CD14-positive monocyte (primary cell): ENCODE measurements around the gene TTC21A. TPM values are rescaled to one million over a fixed set of nuclear protein-coding genes. Genes with fewer than 3 reads are reported as not detected.

Experiments used
- DNase-seq, 3 donors: peaks; one replicate each; pipeline ENCODE4 v3.0.0-alpha.2; 2011 to 2022
- H2AFZ ChIP-seq: 2 replicates; pipeline ENCODE4 v1.6.0; 2012; ENCODE audit warnings: mild to moderate bottlenecking, low read depth, low read length, inconsistent platforms; ENCODE audit not compliant: insufficient read depth, poor library complexity, severe bottlenecking
- H3K27ac ChIP-seq, 2 donors: 1 replicate in 1 of 2; 2 replicates in 1 of 2; pipeline ENCODE4 v1.5.1; 2012 to 2013; ENCODE audit warnings: low read length in 2 of 2, control low read depth in 1 of 2, inconsistent platforms in 1 of 2, low read depth in 1 of 2, mild to moderate bottlenecking in 1 of 2
- H3K27me3 ChIP-seq, 2 donors: one replicate each; pipeline versions ENCODE4 v1.6.0 to v1.6.1; 2011 to 2013; ENCODE audit warnings: low read length in 2 of 2; ENCODE audit not compliant: control insufficient read depth in 2 of 2, insufficient read depth in 2 of 2
- H3K36me3 ChIP-seq, 2 donors: replicated peaks in 1 of 2; 1 replicate in 1 of 2; 2 replicates in 1 of 2; pipeline versions ENCODE4 v1.5.1 to v1.6.1; 2012 to 2013; ENCODE audit warnings: low read length in 2 of 2, control low read depth in 1 of 2, inconsistent platforms in 1 of 2, mild to moderate bottlenecking in 1 of 2; ENCODE audit not compliant: insufficient read depth in 2 of 2, control insufficient read depth in 1 of 2
- H3K4me1 ChIP-seq, 2 donors: 1 replicate in 1 of 2; 2 replicates in 1 of 2; pipeline versions ENCODE4 v1.5.1 to v1.6.1; 2012 to 2013; ENCODE audit warnings: low read length in 2 of 2, control low read depth in 1 of 2, inconsistent platforms in 1 of 2, mild to moderate bottlenecking in 1 of 2, moderate library complexity in 1 of 2; ENCODE audit not compliant: insufficient read depth in 2 of 2, control insufficient read depth in 1 of 2
- H3K4me2 ChIP-seq: replicated peaks from 2 replicates; pipeline ENCODE3; 2012; ENCODE audit warnings: low read length, moderate library complexity, mild to moderate bottlenecking; ENCODE audit not compliant: poor library complexity, severe bottlenecking; ENCODE audit errors: extremely low read depth
- H3K4me3 ChIP-seq, 3 experiments: fragments of 200-600 bp in 1 of 3; sonication (generic) in 1 of 3; replicated peaks in 1 of 3; 1 replicate in 2 of 3; 2 replicates in 1 of 3; pipeline ENCODE4 v1.5.1; 2011 to 2013; ENCODE audit warnings: low read length in 3 of 3, mild to moderate bottlenecking in 3 of 3, control low read depth in 2 of 3, low read depth in 2 of 3, inconsistent platforms in 1 of 3, moderate library complexity in 1 of 3
- H3K79me2 ChIP-seq: 2 replicates; pipeline ENCODE4 v1.6.0; 2012; ENCODE audit warnings: mild to moderate bottlenecking, control low read depth, inconsistent platforms, low read length, moderate library complexity; ENCODE audit not compliant: insufficient read depth
- H3K9ac ChIP-seq: 2 replicates; pipeline ENCODE4 v1.6.0; 2017; ENCODE audit warnings: low read length, mild to moderate bottlenecking; ENCODE audit not compliant: insufficient read depth, poor library complexity, severe bottlenecking
- H3K9me3 ChIP-seq, 2 donors: replicated peaks in 1 of 2; 1 replicate in 1 of 2; 2 replicates in 1 of 2; pipeline versions ENCODE4 v1.5.1 to v1.6.1; 2012 to 2013; ENCODE audit warnings: low read length in 2 of 2, control low read depth in 1 of 2; ENCODE audit not compliant: control insufficient read depth in 1 of 2, insufficient read depth in 1 of 2
- H4K20me1 ChIP-seq: 2 replicates; pipeline ENCODE4 v1.6.0; 2012; ENCODE audit warnings: mild to moderate bottlenecking, low read length, control low read depth, moderate library complexity; ENCODE audit not compliant: insufficient read depth
- H3K27ac Mint-ChIP-seq, 7 donors: one replicate each; pipeline ENCODE4 v1.8.0; 2020; ENCODE audit warnings: mild to moderate bottlenecking in 7 of 7, mixed read lengths in 7 of 7, moderate library complexity in 6 of 7, inconsistent platforms in 2 of 7
- H3K27me3 Mint-ChIP-seq, 3 donors: one replicate each; pipeline ENCODE4 v1.8.0; 2021 to 2022; ENCODE audit warnings: low read depth in 3 of 3, mild to moderate bottlenecking in 3 of 3, mixed read lengths in 3 of 3, moderate library complexity in 3 of 3, inconsistent platforms in 1 of 3
- H3K36me3 Mint-ChIP-seq, 2 donors: one replicate each; pipeline ENCODE4 v1.8.0; 2020; ENCODE audit warnings: mixed read lengths in 2 of 2, inconsistent platforms in 1 of 2, mild to moderate bottlenecking in 1 of 2
- H3K4me1 Mint-ChIP-seq: one replicate; pipeline ENCODE4 v1.8.0; 2020; ENCODE audit warnings: mild to moderate bottlenecking, mixed read lengths
- H3K4me3 Mint-ChIP-seq, 2 donors: one replicate each; pipeline ENCODE4 v1.8.0; 2020; ENCODE audit warnings: mild to moderate bottlenecking in 2 of 2, mixed read lengths in 2 of 2, moderate library complexity in 1 of 2
- H3K9me3 Mint-ChIP-seq, 7 donors: one replicate each; pipeline ENCODE4 v1.8.0; 2020 to 2022; ENCODE audit warnings: mixed read lengths in 7 of 7, mild to moderate bottlenecking in 6 of 7, moderate library complexity in 6 of 7, inconsistent platforms in 2 of 7
- CTCF ChIP-seq: fragments of 200-600 bp; IDR thresholded peaks from one replicate; pipeline ENCODE4 v1.8.0; 2022; ENCODE audit warnings: antibody characterized with exemption, mild to moderate bottlenecking
- WGBS: methylation state at CpG from one replicate; pipeline ENCODE4 v1.1.5; 2013; ENCODE audit warnings: missing lambda C conversion rate; ENCODE audit not compliant: insufficient coverage; 5-methylcytosine and 5-hydroxymethylcytosine counted together
- intact Hi-C, 2 donors: fragments of 100-400 bp; cut with micrococcal nuclease; formaldehyde crosslinking; loops; one replicate each; pipeline versions ENCODE4 v1.15.0 to v1.15.1; 2023
- polyA plus RNA-seq, 3 donors: library from polyadenylated mRNA; depleted of rRNA in 1 of 3; unstranded in 2 of 3; stranded (reverse) in 1 of 3; fragments of 300-500 nt in 2 of 3; fragments of >200 nt in 1 of 3; fragmentation: Illumina TruSeq in 2 of 3; gene quantifications; 1 replicate in 2 of 3; 2 replicates in 1 of 3; pipeline ENCODE4 v1.2.3, GENCODE V29; 2012 to 2021

The TTC21A gene
- polyA plus RNA-seq, 3 donors, result 0.67 to 12.9 (median 2.2) TPM

GRCh38 chr3:39127908-39128304 lies 20.4 kb downstream of the TTC21A start:
- peaks cover 0 to 3% (median 0%) of the 10 kb centered on the region in 3 donors for H3K27me3 Mint-ChIP-seq
- intact Hi-C loops, result no loop called here
- TF ChIP-seq CTCF, result no peak
- H3K36me3 Mint-ChIP-seq, result peaks cover 0 to 6% of the 10 kb centered on the region in 2 donors
- no peaks in the 10 kb centered on the region for H3K9me3 Mint-ChIP-seq
- WGBS, result 0% methylated on average over 1 of the region's 1 CpG
- H3K4me1 ChIP-seq, result peaks cover 18% of the 10 kb centered on the region in 2 donors
- no peak overlapping the region for H3K27ac ChIP-seq
- H3K4me1 Mint-ChIP-seq, result peaks cover 24% of the 10 kb centered on the region
- H4K20me1 ChIP-seq, result no peaks in the 10 kb centered on the region
- H3K36me3 ChIP-seq, result no peaks in the 10 kb centered on the region
- H3K27me3 ChIP-seq, result no peaks in the 10 kb centered on the region
- H3K79me2 ChIP-seq, result no peaks in the 10 kb centered on the region
- no peak overlapping the region for H3K4me3 Mint-ChIP-seq
- H3K9me3 ChIP-seq, result no peaks in the 10 kb centered on the region
- H3K27ac Mint-ChIP-seq, result no peak overlapping the region
- no peak overlapping the region for H2AFZ ChIP-seq
- H3K4me3 ChIP-seq, result no peak overlapping the region
- H3K9ac ChIP-seq, result no peak overlapping the region
- DNase-seq, result no peak
- H3K4me2 ChIP-seq, result no peak overlapping the region

DNA sequence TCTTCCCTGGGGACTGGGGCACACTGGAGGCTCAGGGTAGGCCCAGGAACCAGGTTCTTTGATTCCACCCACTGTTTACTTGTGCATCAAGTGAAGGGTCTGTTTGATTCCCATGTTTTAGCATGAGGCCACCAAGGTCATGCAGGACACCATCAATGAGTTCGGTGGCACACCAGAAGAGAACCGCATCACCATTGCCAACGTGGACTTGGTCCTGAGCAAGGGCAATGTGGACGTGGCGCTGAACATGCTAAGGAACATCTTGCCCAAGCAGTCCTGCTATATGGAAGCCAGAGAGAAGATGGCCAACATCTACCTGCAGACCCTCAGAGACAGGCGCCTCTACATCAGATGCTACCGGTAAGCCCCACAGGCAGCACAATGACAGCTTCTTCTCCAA lies 21.5 kb downstream of the TTC21A start:
- H3K9ac ChIP-seq, result no peak overlapping the region
- H3K27me3 Mint-ChIP-seq, result peaks cover 1 to 3% (median 1%) of the 10 kb centered on the region in 3 donors
- WGBS, result 98% methylated on average over 5 of the region's 7 CpGs
- no peaks in the 10 kb centered on the region for H3K36me3 ChIP-seq
- no peaks in the 10 kb centered on the region for H3K27me3 ChIP-seq
- no peaks in the 10 kb centered on the region for H3K79me2 ChIP-seq
- no peaks in the 10 kb centered on the region for H4K20me1 ChIP-seq
- no peaks in the 10 kb centered on the region for H3K9me3 ChIP-seq
- no peak overlapping the region for H3K27ac ChIP-seq
- intact Hi-C loops, result no loop called here
- no peaks in the 10 kb centered on the region for H3K9me3 Mint-ChIP-seq
- H3K4me1 ChIP-seq, result peaks cover 18% of the 10 kb centered on the region in 2 donors
- no peak overlapping the region for H3K27ac Mint-ChIP-seq
- H3K36me3 Mint-ChIP-seq, result peaks cover 0 to 6% of the 10 kb centered on the region in 2 donors
- no peak overlapping the region for H3K4me3 Mint-ChIP-seq
- H3K4me2 ChIP-seq, result no peak overlapping the region
- H2AFZ ChIP-seq, result no peak overlapping the region
- peaks cover 24% of the 10 kb centered on the region for H3K4me1 Mint-ChIP-seq
- H3K4me3 ChIP-seq, result no peak overlapping the region
- no peak for TF ChIP-seq CTCF
- no peak for DNase-seq
